CD4-positive, CD25-positive, alpha-beta regulatory T cell (primary cell): ENCODE results near the gene PAGE2B. TPM values are rescaled to one million over a fixed set of nuclear protein-coding genes. Genes with fewer than 3 reads are reported as not detected.
"Not testable (repeated sequence)": the region's sequence is repeated elsewhere in the genome, so short reads cannot be mapped to it uniquely, and the experiment has no call there.

Experiments used
- ATAC-seq, 2 donors: fragments of 150-1000 bp; cut with Tn5 transposase; one replicate each; pipeline ENCODE4 v1.10.0; 2021; ENCODE audit warnings: low read depth in 2 of 2, moderate number of reproducible peaks in 2 of 2, moderate library complexity in 1 of 2
- DNase-seq, 3 donors: peaks; one replicate each; pipeline versions ENCODE4 v3.0.0 to v3.0.0-alpha.2; 2012 to 2022; ENCODE audit warnings: mixed read lengths in 1 of 3
- H3K27ac ChIP-seq: one replicate; pipeline ENCODE4 v1.7.0; 2013; ENCODE audit warnings: mild to moderate bottlenecking, low read length; ENCODE audit not compliant: insufficient read depth, poor library complexity, severe bottlenecking
- H3K27me3 ChIP-seq: one replicate; pipeline ENCODE4 v1.7.0; 2013; ENCODE audit warnings: low read length; ENCODE audit not compliant: control insufficient read depth, insufficient read depth
- H3K36me3 ChIP-seq: one replicate; pipeline ENCODE4 v1.7.0; 2013; ENCODE audit warnings: mild to moderate bottlenecking, low read length, moderate library complexity; ENCODE audit not compliant: control insufficient read depth, insufficient read depth
- H3K4me1 ChIP-seq: 2 replicates; pipeline ENCODE4 v1.7.0; 2013; ENCODE audit warnings: mild to moderate bottlenecking, low read length; ENCODE audit not compliant: insufficient read depth, control insufficient read depth, poor library complexity, severe bottlenecking
- H3K4me3 ChIP-seq: one replicate; pipeline ENCODE4 v1.7.0; 2013; ENCODE audit warnings: low read depth, mild to moderate bottlenecking, low read length, moderate library complexity
- H3K9me3 ChIP-seq, 2 experiments: 1 replicate in 1 of 2; 2 replicates in 1 of 2; pipeline ENCODE4 v1.7.0; 2013; ENCODE audit warnings: low read length in 2 of 2, mild to moderate bottlenecking in 1 of 2, moderate library complexity in 1 of 2; ENCODE audit not compliant: control insufficient read depth in 2 of 2
- H3K27ac Mint-ChIP-seq, 3 donors: one replicate each; pipeline ENCODE4 v1.8.0; 2020 to 2022; ENCODE audit warnings: mild to moderate bottlenecking in 3 of 3, mixed read lengths in 3 of 3, moderate library complexity in 2 of 3
- H3K27me3 Mint-ChIP-seq: one replicate; pipeline ENCODE4 v1.8.0; 2022; ENCODE audit warnings: mild to moderate bottlenecking, mixed read lengths
- H3K36me3 Mint-ChIP-seq: one replicate; pipeline ENCODE4 v1.8.0; 2020; ENCODE audit warnings: mixed read lengths
- H3K4me1 Mint-ChIP-seq, 4 donors: one replicate each; pipeline ENCODE4 v1.8.0; 2020 to 2022; ENCODE audit warnings: mixed read lengths in 4 of 4, mild to moderate bottlenecking in 1 of 4
- H3K4me3 Mint-ChIP-seq, 4 donors: one replicate each; pipeline ENCODE4 v1.8.0; 2020 to 2022; ENCODE audit warnings: mild to moderate bottlenecking in 4 of 4, mixed read lengths in 4 of 4, moderate library complexity in 3 of 4
- H3K9me3 Mint-ChIP-seq, 7 donors: one replicate each; pipeline ENCODE4 v1.8.0; 2020 to 2022; ENCODE audit warnings: mixed read lengths in 7 of 7, mild to moderate bottlenecking in 3 of 7, moderate library complexity in 2 of 7
- polyA plus RNA-seq, 4 donors: library from polyadenylated mRNA; unstranded; fragments of 300-500 nt; fragmentation: Illumina TruSeq; gene quantifications; one replicate each; pipeline ENCODE4 v1.2.3, GENCODE V29; 2021
- total RNA-seq: library from RNA; stranded (reverse); gene quantifications from one replicate; pipeline ENCODE4 v1.2.3, GENCODE V29; 2022

Gene PAGE2B
- total and polyA plus RNA-seq, 5 donors from 2014 or later: not detected

DNA sequence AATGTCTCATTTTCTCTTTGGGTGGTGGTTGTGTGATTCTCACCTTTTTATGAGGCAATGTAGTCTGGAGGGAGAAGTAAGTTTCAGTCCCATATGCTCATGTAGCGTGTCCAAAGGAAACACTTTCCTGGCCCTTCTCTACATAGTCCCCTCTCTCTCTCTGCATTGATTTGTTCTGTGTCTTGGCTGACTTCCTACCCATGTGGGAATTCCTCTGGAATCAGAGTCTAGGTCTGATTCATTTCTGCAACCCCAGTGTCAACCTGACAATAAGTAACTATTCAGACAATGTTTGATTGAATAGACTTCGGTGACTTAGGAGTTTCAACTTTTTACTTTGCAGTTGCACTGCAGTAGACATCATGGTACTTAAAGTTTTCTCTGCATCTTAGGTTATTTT is 41.4 kb upstream of the PAGE2B start:
- no peak for ATAC-seq
- no peaks in the 10 kb centered on the region for H3K9me3 Mint-ChIP-seq

GRCh38 chrX:55039471-55039870 is 35.4 kb upstream of the PAGE2B start:
- no peak overlapping the region for H3K4me3 ChIP-seq
- no peaks in the 10 kb centered on the region for H3K9me3 Mint-ChIP-seq
- no peaks in the 10 kb centered on the region for H3K27me3 Mint-ChIP-seq
- no peak overlapping the region for H3K4me3 Mint-ChIP-seq
- no peak for ATAC-seq
- no peaks in the 10 kb centered on the region for H3K36me3 ChIP-seq
- H3K36me3 Mint-ChIP-seq: no peaks in the 10 kb centered on the region
- H3K9me3 ChIP-seq: no peaks in the 10 kb centered on the region
- H3K27ac Mint-ChIP-seq: no peak overlapping the region
- no peak overlapping the region for H3K27ac ChIP-seq
- no peaks in the 10 kb centered on the region for H3K4me1 Mint-ChIP-seq
- H3K4me1 ChIP-seq: no peaks in the 10 kb centered on the region
- no peaks in the 10 kb centered on the region for H3K27me3 ChIP-seq
- DNase-seq: no peak

More for the DNA sequence above, 41.4 kb upstream of the PAGE2B start:
- DNase-seq: no peak
- H3K27me3 Mint-ChIP-seq: no peaks in the 10 kb centered on the region
- no peak overlapping the region for H3K4me3 Mint-ChIP-seq
- H3K4me1 Mint-ChIP-seq: no peaks in the 10 kb centered on the region
- H3K36me3 ChIP-seq: no peaks in the 10 kb centered on the region
- H3K4me1 ChIP-seq: no peaks in the 10 kb centered on the region
- H3K9me3 ChIP-seq: no peaks in the 10 kb centered on the region
- H3K27me3 ChIP-seq: no peaks in the 10 kb centered on the region
- no peak overlapping the region for H3K27ac Mint-ChIP-seq
- H3K4me3 ChIP-seq: no peak overlapping the region
- H3K27ac ChIP-seq: no peak overlapping the region
- H3K36me3 Mint-ChIP-seq: no peaks in the 10 kb centered on the region

- no peaks in the 10 kb centered on the region for H3K4me1 Mint-ChIP-seq
- no peaks in the 10 kb centered on the region for H3K27me3 Mint-ChIP-seq
- H3K27ac ChIP-seq: no peak overlapping the region
- H3K27me3 ChIP-seq: no peaks in the 10 kb centered on the region
- H3K36me3 Mint-ChIP-seq: no peaks in the 10 kb centered on the region
- H3K27ac Mint-ChIP-seq: no peak overlapping the region
- no peak overlapping the region for H3K4me3 ChIP-seq
- no peaks in the 10 kb centered on the region for H3K36me3 ChIP-seq
- H3K4me1 ChIP-seq: no peaks in the 10 kb centered on the region
- H3K4me3 Mint-ChIP-seq: no peak overlapping the region
- no peaks in the 10 kb centered on the region for H3K9me3 ChIP-seq
- DNase-seq (no peak), ATAC-seq (no peak)
- no peaks in the 10 kb centered on the region for H3K9me3 Mint-ChIP-seq
These were observed 33.3 kb upstream of the PAGE2B start for GRCh38 chrX:55041514-55041913.

- H3K9me3 ChIP-seq, H3K36me3 Mint-ChIP-seq, DNase-seq, H3K27ac Mint-ChIP-seq, ATAC-seq, H3K36me3 ChIP-seq, H3K27me3 ChIP-seq, H3K27me3 Mint-ChIP-seq, H3K4me3 Mint-ChIP-seq, H3K9me3 Mint-ChIP-seq, H3K4me1 ChIP-seq, H3K4me1 Mint-ChIP-seq, H3K27ac ChIP-seq, H3K4me3 ChIP-seq: not testable (repeated sequence)
These were observed 24.2 kb upstream of the PAGE2B start for GRCh38 chrX:55050599-55050998.

GRCh38 chrX:55056820-55057674 is 17.8 kb upstream of the PAGE2B start:
- peaks cover 14% of the 10 kb centered on the region for H3K4me1 ChIP-seq
- H3K27ac Mint-ChIP-seq: peak overlapping the region; percentile 36 to 73 (median 38)
- H3K27me3 ChIP-seq: no peaks in the 10 kb centered on the region
- no peaks in the 10 kb centered on the region for H3K36me3 ChIP-seq
- no peaks in the 10 kb centered on the region for H3K9me3 ChIP-seq
- H3K4me1 Mint-ChIP-seq: peaks cover 0 to 17% (median 13%) of the 10 kb centered on the region in 4 donors
- no peaks in the 10 kb centered on the region for H3K36me3 Mint-ChIP-seq
- ATAC-seq (peak; percentile 72 to 85), DNase-seq (peak; percentile 10 to 54 (median 40))
- H3K9me3 Mint-ChIP-seq: peaks cover 0 to 3% (median 0%) of the 10 kb centered on the region in 7 donors
- H3K27ac ChIP-seq: no peak overlapping the region
- H3K27me3 Mint-ChIP-seq: peaks cover 5% of the 10 kb centered on the region
- H3K4me3 ChIP-seq: peak overlapping the region; percentile 78
- peak overlapping the region; percentile 11 to 77 (median 54) for H3K4me3 Mint-ChIP-seq

DNA sequence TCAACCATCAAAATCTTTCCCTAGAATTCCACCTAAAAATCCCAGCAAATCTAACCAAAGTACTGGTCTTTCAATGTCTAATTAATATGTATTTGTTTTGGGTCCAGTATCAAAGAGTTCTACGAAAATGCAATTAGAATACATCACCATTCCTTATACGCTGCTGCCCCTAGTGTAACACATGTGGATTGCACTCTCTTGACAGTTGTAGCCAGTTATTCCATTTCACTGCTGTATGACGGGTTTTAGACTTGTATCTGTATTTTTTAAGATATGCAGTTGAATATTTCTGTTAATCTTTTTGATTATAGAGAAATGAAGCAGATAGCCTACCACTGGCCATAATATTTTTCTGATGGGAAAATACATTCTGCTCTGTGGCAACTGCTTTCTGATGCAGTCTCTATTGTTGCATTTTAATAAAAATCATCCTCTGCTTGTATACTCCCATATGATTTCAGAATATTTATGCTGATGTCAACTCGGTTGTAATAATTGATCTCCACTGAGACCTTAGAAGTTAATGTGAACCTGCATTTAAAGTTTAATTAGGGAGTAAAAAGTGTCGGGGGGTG is 17.1 kb upstream of the PAGE2B start:
- Mint-ChIP-seq H3K27ac (peak overlapping the region in 2 of 3 donors; percentile 36 to 73), H3K27me3 (peaks cover 9% of the 10 kb centered on the region), H3K9me3 (no peaks in the 10 kb centered on the region), H3K4me3 (peak overlapping the region in 3 of 4 donors; percentile 59 to 81 (median 77)), H3K36me3 (no peaks in the 10 kb centered on the region), H3K4me1 (peaks cover 0 to 17% (median 13%) of the 10 kb centered on the region in 4 donors)
- Histone ChIP-seq H3K9me3 (no peaks in the 10 kb centered on the region), H3K27me3 (no peaks in the 10 kb centered on the region), H3K27ac (no peak overlapping the region), H3K36me3 (no peaks in the 10 kb centered on the region), H3K4me3 (peak overlapping the region; percentile 78), H3K4me1 (peaks cover 14% of the 10 kb centered on the region)
- DNase-seq (peak; percentile 3 to 50 (median 36)), ATAC-seq (peak; percentile 50 to 65)

DNA sequence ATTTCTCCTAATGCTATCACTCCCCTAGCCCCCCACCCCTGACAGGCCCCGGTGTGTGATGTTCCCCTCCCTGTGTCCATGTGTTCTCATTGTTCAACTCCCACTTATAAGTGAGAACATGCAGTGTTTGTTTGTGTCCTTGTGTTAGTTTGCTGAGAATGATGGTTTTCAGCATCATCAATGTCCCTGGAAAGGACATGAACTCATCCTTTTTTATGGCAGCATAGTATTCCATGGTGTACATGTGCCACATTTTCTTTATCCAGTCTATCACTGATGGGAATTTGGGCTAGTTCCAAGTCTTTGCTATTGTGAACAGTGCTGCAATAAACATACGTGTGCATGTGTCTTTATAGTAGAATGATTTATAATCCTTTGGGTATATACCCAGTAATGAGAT is 7.7 kb upstream of the PAGE2B start:
- H3K27ac Mint-ChIP-seq, ATAC-seq, H3K4me1 ChIP-seq, H3K9me3 ChIP-seq, H3K36me3 ChIP-seq, H3K4me1 Mint-ChIP-seq, H3K27ac ChIP-seq, H3K9me3 Mint-ChIP-seq, DNase-seq, H3K27me3 ChIP-seq, H3K36me3 Mint-ChIP-seq, H3K4me3 ChIP-seq: not testable (repeated sequence)
- H3K27me3 Mint-ChIP-seq: peaks cover 18% of the 10 kb centered on the region
- peak overlapping the region in 1 of 4 donors; percentile 65 for H3K4me3 Mint-ChIP-seq
